SU-DHL-6 (cell line): ENCODE data around the gene HSD3B2.

Experiments
- EZH2phosphoT487 ChIP-seq: fragments of 200-600 bp; sonication (generic), shearing (Covaris generic); conservative IDR thresholded peaks from 2 replicates; pipeline ENCODE4 v1.6.1; 2018; ENCODE audit warnings: mild to moderate bottlenecking, antibody characterized with exemption, low read length, moderate library complexity, mixed read lengths
- TF ChIP-seq, protein P1 (sequence below): fragments of 200-600 bp; sonication (generic); IDR thresholded peaks from one replicate; pipeline ENCODE4 v1.5.1; 2017; ENCODE audit warnings: antibody characterized with exemption, mild to moderate bottlenecking, low read length, moderate library complexity; ENCODE audit not compliant: insufficient read depth, poor library complexity, severe bottlenecking

DNA sequence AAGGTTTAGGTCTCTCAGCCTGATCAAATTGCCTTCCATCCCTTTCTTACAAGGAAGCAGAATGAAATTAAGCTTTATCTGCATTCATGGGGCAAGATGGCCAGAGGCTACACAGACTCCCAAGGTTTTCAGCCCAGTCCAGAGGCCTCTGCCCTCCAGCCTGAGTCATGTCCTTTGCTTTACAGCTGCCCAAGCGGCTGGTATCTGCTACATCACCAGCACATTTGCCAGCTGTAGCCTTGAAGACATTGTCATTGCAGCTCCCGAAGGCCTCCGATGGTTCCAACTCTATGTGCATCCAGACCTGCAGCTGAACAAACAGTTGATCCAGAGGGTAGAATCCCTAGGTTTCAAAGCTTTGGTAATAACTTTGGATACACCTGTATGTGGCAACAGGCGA is 30.4 kb upstream of the HSD3B2 start:
- TF ChIP-seq EZH2phosphoT487 = no peak
- TF ChIP-seq, protein P1, sequence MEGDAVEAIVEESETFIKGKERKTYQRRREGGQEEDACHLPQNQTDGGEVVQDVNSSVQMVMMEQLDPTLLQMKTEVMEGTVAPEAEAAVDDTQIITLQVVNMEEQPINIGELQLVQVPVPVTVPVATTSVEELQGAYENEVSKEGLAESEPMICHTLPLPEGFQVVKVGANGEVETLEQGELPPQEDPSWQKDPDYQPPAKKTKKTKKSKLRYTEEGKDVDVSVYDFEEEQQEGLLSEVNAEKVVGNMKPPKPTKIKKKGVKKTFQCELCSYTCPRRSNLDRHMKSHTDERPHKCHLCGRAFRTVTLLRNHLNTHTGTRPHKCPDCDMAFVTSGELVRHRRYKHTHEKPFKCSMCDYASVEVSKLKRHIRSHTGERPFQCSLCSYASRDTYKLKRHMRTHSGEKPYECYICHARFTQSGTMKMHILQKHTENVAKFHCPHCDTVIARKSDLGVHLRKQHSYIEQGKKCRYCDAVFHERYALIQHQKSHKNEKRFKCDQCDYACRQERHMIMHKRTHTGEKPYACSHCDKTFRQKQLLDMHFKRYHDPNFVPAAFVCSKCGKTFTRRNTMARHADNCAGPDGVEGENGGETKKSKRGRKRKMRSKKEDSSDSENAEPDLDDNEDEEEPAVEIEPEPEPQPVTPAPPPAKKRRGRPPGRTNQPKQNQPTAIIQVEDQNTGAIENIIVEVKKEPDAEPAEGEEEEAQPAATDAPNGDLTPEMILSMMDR = no peak
